HG02759 (cell line): ENCODE measurements around the gene KHDC4.

Source experiments
- ATAC-seq: cut with Tn5 transposase; IDR thresholded peaks from one replicate; pipeline ENCODE4 v1.9.1; 2021; ENCODE audit warnings: mild to moderate bottlenecking, moderate library complexity; ENCODE audit not compliant: unreplicated experiment

Gene KHDC4

GRCh38 chr1:155970531-155971167 lies 36.4 kb upstream of the KHDC4 start:
- ATAC-seq: peak; percentile 76

DNA sequence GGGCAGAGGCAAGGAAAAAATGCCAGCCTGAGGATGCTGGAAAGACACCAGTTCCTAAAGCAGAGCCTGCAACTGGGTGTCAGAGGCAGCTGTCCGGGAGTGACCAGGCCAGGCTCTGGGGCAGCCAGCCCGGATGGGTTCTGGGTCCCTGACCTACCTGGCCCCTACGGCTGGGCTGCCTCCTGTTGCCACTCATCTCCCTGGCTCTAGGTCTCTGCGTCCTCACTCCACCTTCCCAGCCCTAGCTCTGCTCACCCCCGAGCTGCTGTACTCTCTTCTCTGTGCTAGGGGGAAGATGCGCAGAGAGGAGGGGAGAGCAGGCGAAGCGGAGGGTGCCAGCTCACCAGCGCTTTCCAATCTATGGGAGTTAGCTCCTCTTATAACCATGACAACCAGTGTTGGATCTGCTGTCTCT lies 35.2 kb upstream of the KHDC4 start:
- ATAC-seq: no peak

- ATAC-seq: no peak
Observed at GRCh38 chr1:155968670-155969069, 34.5 kb upstream of the KHDC4 start.

DNA sequence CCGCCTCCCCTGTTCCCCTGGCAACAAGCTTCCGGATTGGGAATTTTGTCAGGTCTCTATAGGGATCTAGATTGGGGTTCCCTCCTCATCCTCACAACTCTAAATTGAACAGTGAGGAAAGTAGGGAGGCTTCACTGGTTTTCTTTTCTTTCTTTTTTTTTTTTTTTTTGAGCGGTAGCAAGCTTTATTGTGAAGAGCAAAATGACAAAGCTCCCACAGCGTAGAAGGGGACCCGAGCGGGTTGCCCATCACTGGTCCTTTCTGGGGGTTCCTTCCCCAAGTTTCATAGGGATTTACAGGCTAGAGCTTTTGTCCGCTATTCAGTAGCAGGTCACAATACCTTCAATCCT lies 33.8 kb upstream of the KHDC4 start:
- ATAC-seq: no peak

DNA sequence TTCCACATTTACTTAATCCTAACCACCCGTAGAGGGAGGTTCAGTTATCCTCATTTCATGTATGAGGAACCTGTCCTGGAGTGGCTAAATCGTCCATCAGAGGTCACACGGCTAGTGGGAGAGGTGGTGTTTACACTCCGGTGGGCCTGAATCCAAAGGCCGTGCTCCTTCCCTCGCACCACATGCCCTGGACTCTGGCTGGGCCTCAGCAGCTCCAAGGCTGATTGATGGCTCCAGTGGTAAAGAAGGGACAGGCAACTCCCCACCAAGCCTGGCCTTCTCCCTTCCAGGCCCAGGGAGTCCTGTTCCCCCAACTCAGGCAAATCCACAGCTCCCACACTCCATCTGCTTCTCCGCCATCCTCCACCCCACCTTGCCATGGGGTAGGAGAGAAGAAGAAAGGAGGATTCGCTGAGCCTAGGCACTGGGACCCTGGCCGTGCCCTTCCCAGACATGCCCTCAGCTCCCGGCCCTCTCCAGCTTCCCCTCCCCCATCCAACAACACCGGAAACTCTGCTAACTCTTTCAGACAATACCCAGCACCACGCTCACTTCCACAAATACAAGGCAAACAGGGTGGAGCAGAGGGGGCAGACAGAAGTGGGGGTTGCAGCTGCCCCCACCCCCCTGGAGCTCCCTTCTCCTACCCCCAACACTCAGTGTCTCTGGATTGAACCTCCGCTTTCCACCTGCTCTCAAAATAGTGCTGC lies 33.3 kb upstream of the KHDC4 start:
- ATAC-seq: no peak

GRCh38 chr1:155966750-155967149 lies 32.5 kb upstream of the KHDC4 start:
- ATAC-seq: no peak

DNA sequence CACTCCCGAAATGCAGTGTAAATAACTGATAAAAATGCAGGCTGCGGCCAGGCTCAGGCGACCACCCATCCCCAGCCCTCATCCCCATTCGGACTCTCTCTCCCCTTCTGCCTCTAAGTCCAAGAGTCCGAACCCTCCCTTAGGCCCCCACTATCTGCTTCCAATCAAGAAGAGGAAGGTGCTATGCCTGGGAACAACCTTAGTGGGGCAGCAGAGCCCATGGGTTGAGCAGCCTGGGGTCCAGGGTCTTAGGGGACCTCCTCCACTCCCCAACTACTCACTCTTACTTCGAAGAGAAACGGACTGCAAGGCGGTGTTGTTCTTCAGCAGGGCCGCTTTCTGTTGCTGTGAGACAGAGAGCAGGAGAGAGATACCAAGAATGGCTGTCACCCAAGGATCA lies 31.9 kb upstream of the KHDC4 start:
- ATAC-seq: no peak

DNA sequence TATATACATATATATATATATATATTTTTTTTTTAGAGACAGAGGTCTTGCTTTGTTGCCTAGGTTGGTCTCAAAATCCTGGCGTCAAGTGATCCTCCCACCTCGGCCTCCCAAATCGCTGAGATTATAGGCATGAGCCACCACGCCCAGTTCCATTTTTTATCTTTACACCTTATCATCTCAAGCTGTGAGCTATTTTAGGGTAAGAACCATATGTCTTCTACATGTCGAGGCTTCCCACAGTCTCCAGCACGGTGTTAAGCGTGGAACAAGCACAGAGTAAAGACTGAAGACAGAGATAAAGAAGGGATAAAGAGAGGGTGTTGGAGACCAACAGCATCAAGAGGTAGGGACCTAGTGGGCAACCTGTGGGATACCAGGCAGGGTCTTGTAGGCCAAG lies 30.0 kb upstream of the KHDC4 start:
- no peak for ATAC-seq

- ATAC-seq: no peak
Observed at GRCh38 chr1:155962599-155963211, 28.5 kb upstream of the KHDC4 start.

GRCh38 chr1:155961937-155962336 lies 27.7 kb upstream of the KHDC4 start:
- no peak for ATAC-seq

GRCh38 chr1:155960081-155960745 lies 26.0 kb upstream of the KHDC4 start:
- ATAC-seq: no peak

DNA sequence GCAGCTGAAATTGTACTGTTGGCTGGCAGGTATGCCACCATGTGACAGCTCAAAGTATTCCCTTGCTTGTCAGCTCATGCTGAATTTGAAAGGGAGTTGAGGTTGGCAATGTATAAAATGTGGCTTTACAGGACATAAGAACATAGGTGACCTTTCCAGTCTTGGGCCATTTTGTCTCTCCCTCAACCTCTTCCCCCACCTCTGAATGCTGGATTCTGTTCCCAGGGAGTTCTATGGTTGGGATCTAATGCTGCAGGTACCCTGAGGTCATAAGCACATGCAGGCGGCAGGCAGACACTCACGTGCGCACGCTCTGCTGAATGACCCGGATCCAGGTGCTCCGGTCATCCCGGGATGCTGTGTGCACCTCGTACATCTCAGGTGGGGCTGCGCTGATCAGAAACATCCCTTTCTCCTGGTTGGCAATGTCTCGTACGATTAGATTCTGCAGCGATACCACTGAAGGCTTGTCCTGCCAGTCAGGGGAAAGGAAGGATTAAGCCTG lies 23.2 kb upstream of the KHDC4 start:
- ATAC-seq: no peak

DNA sequence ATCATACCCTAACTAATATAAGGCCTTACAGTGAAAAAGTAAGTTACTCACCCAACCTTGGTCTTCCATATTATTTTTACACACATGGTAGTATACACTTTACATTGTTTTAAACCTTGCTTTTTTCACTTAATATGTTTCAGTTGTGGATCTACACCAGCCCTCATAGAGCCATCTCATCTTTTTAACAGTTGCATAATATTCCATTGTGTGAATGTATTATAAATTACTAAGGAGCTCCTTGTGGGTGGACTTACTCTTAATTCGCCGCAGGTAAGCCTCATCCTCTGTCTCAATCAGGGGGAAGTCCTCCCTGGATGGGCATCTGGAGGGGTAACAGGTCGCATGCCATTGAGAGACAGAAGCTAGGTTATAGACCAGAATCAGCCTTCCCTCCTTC lies 20.4 kb upstream of the KHDC4 start:
- ATAC-seq: no peak

- no peak for ATAC-seq
Observed at GRCh38 chr1:155952505-155952890, 18.3 kb upstream of the KHDC4 start.

DNA sequence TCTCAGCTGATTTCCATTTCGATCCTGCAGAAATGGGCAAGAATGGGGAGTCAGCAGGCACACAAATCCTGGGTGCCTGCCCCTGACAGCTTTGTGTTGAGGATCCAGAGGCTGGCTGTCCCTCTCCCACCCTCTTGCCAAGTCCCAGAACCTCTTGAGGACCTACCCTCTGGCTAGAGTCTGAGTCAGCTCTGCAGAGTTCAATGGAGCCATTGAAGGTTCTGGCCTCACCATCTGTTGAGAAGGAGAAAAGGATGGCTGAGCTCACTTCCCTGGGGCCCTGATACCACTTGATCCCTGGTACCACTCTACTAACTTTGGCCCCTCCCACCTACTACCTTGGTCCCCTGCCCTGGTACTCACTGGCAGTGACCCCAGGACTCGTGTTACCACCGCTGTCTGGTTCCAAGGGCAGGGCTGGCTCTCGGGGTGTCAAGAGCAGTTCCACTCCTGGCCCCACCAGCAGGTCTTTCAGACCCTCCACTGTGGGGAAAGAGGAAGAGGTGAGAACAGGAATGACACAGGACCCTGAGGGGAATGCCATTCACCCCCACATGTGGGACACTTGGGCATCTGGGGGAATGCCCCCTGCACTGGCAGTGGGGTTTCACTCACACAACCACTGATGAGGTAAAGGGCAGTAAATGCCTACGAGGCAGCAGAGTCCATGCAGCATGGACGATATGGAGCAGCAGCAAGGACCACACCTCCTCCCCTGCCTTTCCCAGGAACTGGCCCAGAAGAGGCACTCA lies 17.7 kb upstream of the KHDC4 start:
- no peak for ATAC-seq

GRCh38 chr1:155950829-155951228 lies 16.6 kb upstream of the KHDC4 start:
- no peak for ATAC-seq

DNA sequence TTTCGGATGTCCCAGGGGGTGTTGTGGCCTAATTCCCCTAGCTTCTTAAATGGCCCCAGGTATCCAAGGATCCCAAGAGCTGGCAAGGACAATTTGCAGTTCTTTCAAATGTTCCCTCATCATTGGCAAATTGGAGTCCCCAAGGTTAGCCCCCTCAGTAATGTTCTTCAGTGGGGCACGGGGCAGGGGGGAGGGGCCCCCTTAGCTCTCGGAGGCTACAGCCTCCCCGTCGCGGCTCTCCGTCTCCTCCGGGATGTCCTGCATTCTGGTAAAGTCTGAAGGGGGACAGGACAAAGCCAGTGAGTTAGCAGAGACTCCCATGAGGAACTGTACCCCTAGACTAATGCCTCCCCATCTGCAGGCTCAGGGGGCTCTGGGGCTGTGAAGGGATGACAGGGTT lies 13.5 kb upstream of the KHDC4 start:
- ATAC-seq: no peak

- ATAC-seq: no peak
Observed at GRCh38 chr1:155947292-155947691, 13.1 kb upstream of the KHDC4 start.

DNA sequence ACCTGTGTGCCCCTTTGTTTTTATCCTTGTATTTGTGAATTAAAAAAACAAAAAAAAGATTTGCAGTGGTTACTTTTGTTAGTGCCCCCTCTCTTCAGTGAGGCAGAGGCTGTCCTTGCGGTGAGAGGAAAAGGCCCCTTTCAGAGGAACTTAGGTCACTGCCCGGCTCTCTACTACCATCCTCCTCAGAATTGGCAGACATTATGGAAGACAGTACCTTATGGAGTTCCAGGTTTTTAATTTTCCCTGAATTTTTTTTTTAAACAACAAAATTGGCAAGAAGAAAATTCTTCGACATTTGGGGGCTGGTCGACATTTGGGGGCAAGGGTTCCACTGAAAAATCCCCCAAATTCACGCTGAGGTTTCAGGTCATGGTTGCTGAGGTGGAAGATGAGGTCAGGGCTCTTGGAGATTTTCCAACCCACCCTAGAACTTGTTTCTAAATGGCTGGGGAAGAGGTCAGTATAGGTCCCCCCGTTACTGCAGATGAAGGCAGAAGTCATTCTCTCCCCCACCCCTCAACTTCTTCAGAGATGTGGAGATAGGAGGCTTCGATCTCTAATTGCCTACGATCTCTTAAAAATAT lies 12.5 kb upstream of the KHDC4 start:
- ATAC-seq: peak; percentile 3

GRCh38 chr1:155944444-155944799 lies 10.2 kb upstream of the KHDC4 start:
- ATAC-seq: no peak
